ENCODE data around the gene SGPP2. TPM values are rescaled to one million over a fixed set of nuclear protein-coding genes. Genes with fewer than 3 reads are reported as not detected.

The SGPP2 gene, protein sequence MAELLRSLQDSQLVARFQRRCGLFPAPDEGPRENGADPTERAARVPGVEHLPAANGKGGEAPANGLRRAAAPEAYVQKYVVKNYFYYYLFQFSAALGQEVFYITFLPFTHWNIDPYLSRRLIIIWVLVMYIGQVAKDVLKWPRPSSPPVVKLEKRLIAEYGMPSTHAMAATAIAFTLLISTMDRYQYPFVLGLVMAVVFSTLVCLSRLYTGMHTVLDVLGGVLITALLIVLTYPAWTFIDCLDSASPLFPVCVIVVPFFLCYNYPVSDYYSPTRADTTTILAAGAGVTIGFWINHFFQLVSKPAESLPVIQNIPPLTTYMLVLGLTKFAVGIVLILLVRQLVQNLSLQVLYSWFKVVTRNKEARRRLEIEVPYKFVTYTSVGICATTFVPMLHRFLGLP
- total RNA-seq, result 1.8 and 6.6 TPM in 2 replicates

DNA sequence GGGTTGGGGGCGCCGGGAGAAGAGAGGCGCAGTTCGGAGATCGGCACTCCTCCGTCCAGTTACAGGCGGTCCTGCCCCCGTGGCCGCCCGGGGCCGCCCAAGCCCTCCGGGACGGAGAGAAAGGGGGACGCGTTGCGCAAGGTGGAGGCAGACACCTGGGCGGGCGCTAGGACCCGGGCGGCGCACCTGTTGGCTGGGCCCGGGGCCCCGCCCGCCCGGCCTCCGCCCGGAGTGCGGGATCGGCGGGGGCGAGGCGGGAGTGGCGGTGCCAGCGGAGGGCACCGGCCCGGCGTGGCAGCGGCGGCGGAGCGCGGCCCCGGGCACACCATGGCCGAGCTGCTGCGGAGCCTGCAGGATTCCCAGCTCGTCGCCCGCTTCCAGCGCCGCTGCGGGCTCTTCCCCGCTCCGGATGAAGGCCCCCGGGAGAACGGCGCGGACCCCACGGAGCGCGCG, at the start of gene SGPP2:
Gene SGPP2, plus strand, starts transcription at position 268 of the 453 bp plus-strand sequence. Its CDS starts 60 bp downstream, at position 328.

Other genes with a start within 250 kb of the SGPP2 start
- not detected in 2 replicates for gene PAX3, start 125.5 kb upstream of the SGPP2 start, total RNA-seq
- gene FARSB, start 231.5 kb downstream of the SGPP2 start, total RNA-seq, result 12.0 and 25.4 TPM in 2 replicates
- not detected in 2 replicates for gene MOGAT1, start 247.1 kb downstream of the SGPP2 start, total RNA-seq